HG02852 (cell line): ENCODE results near the gene KDSR.
A peak's percentile ranks its signal among the peaks of the same experiment; 100 is the strongest.

Source experiments
- ATAC-seq: cut with Tn5 transposase; IDR thresholded peaks from one replicate; pipeline ENCODE4 v1.9.1; 2021; ENCODE audit warnings: mild to moderate bottlenecking, moderate library complexity; ENCODE audit not compliant: unreplicated experiment

Gene KDSR, protein sequence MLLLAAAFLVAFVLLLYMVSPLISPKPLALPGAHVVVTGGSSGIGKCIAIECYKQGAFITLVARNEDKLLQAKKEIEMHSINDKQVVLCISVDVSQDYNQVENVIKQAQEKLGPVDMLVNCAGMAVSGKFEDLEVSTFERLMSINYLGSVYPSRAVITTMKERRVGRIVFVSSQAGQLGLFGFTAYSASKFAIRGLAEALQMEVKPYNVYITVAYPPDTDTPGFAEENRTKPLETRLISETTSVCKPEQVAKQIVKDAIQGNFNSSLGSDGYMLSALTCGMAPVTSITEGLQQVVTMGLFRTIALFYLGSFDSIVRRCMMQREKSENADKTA

GRCh38 chr18:63367053-63367953 is at the start of gene KDSR:
Gene KDSR (minus strand): TSS chr18:63367206. CDS start chr18:63367118, 88 bp downstream.
- ATAC-seq, result peak; percentile 84

- no peak for ATAC-seq
These were observed 45.9 kb upstream of the KDSR start for GRCh38 chr18:63412953-63413352.

DNA sequence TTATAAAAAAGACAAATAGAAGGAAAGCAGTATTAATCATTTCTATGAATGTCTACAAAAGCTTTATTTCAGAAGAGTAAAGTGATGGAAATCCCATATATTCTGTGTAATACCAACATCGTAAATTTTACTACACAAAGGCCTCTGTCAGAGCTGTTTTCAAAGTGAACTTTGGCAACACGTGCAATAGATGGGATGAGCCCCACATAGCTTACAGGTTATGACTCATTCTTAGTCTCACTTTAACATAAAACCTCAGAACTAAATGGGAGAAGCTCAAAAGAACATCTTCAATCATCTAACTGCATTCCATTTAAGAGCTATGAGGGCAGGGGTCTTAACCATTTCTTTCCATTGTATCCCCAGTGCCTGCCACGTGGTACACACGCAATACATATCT is 43.8 kb upstream of the KDSR start:
- no peak for ATAC-seq

DNA sequence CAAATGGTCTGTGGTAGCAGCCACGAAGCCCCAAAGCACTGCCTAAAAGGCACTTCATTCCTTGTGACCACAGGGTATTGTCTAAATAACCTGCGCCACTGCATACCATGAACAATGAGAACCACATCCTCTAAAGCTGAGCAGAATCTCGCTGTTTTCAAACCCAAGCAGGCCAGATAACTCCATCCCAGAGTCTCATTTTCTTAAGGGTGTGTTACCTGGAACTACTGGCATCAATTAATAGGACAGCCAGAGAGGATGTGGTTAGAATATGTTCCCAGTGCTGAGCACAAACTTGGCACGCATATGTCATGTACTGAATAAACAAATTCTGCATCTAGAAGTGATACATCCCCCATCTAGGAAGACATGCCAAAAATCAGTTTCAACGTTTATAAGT is 42.3 kb upstream of the KDSR start:
- ATAC-seq, result no peak

- ATAC-seq, result no peak
These were observed 40.7 kb upstream of the KDSR start for GRCh38 chr18:63407734-63408133.

- no peak for ATAC-seq
These were observed 39.0 kb upstream of the KDSR start for GRCh38 chr18:63405986-63406385.

DNA sequence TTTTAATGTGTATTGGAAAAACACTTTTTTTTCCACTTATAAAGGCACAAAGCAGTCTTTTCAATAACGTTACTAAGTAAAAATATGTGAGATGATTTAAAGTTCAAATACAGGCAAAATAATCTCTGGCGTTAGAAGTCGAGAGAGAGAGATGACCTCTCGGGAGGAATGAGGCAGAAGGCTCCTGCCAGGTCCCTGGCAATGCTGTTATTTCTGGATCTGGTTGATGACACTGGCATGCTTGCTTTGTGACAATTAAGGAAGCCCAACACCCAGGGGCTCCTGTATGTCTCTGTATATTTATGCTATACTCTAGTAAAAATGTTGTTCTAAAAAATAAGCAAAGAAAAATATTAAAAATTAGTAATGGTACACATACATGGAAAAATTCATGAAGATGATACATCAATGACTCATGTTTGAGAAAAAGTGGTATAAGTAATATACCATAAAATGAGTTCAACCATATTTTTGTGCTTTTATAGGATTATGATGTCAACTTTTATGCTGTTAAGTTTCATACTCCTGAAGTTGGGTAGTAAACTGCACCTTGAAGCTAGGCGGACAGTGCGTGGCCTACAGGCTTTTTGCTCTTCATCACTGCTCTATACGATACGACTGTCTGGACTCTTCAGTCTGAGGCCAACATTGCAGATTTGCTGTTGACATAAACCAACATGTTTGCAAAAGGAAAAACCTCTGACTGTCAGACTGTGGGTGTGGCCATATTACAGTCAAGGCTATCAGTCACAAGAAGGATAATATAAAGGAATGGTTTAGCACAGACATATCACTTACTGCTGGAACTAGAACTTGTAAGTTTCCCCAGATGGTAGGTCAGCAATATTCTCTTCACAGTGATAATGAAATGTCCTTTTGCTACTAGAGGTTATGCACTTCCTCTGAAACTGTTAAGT is 35.5 kb upstream of the KDSR start:
- no peak for ATAC-seq

DNA sequence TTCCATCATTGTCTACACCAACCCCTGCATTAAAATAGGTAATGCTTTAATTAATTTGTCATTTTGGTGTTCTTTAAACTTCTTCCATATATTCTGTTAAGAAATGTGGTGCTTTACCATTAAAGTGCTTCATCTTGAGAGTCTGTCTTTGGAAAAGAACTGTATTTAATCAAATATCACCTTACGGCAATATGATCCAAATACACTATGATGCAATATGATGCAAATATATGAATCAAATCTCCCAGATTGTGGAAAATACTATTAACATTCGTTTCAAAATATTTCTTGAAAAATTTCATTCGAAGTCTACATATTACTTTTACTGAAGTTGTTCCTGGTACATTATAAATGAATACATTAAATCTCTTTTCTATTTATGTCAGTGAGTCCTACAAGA is 32.3 kb upstream of the KDSR start:
- no peak for ATAC-seq

DNA sequence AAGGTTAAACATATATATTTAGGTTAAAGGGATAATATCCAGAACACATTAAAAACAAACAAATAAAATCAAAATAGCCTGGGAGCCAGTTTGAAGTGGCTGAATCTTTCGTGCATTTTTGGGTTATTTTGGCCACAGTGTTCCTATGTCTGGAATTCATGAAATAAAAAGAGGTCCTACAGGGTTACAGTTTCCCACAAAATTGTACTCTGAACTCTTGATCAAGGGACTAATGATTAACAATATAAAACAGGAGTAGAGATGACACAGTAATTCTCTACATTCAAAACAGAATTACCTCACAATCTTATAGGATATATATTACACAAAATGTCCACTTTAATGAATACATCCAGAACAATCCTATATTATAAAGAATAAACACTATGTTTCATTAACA is 30.3 kb upstream of the KDSR start:
- ATAC-seq, result no peak

DNA sequence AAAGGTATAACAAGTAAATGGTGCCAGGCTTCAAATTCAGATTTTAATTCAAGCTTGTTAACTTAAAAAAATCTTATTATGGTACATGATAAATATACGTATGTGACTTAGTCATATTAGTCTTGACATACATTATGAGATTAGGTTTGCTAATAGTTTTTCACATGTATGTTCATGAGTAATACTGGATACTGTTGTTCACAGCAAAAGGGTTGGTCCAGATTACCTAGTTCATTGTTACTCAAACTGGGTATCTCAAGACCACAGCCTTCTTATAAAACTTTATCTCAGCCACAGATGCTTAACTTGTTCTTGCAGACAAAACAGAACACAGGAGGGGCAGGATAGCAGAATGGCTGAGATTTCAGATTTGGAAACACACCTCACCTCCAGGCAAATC is 28.5 kb upstream of the KDSR start:
- no peak for ATAC-seq

GRCh38 chr18:63394954-63395353 is 27.9 kb upstream of the KDSR start:
- no peak for ATAC-seq

GRCh38 chr18:63387861-63388260 is 20.9 kb upstream of the KDSR start:
- ATAC-seq, result no peak

- ATAC-seq, result no peak
These were observed 15.8 kb upstream of the KDSR start for GRCh38 chr18:63382843-63383242.

- ATAC-seq, result no peak
These were observed 12.6 kb upstream of the KDSR start for GRCh38 chr18:63379639-63379962.

DNA sequence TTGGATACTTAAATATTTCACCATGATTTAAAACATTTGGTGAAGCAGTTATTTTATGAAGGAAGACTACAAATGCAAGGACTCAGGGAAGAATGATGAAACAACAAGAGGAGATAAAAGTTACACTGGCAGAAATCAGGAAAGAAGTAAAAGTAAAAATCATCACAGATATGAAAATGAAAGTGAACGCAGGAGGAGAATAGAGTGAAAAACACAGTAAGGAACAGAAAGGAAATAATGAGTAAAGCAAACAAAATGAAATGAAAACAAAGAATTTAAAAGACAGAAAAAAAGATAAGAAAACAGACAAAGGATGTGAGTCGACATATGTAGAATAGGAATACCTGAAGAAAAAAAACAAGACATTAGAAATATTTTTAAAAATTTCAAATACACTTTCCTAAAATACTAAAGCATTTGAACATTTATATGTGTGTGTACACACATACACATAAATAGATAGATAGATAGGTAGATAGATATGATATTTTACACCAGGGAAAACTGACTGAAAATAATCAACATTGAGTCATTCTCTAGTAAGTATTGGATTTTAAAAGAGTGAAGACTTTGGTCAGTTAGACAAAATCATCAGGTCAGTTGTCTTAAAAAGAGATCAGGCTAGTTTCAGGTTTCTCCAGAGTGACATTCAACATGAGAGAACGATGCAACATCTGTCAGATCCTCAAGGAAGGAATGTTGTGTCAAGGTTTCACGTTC is 12.1 kb upstream of the KDSR start:
- peak; percentile 48 for ATAC-seq

DNA sequence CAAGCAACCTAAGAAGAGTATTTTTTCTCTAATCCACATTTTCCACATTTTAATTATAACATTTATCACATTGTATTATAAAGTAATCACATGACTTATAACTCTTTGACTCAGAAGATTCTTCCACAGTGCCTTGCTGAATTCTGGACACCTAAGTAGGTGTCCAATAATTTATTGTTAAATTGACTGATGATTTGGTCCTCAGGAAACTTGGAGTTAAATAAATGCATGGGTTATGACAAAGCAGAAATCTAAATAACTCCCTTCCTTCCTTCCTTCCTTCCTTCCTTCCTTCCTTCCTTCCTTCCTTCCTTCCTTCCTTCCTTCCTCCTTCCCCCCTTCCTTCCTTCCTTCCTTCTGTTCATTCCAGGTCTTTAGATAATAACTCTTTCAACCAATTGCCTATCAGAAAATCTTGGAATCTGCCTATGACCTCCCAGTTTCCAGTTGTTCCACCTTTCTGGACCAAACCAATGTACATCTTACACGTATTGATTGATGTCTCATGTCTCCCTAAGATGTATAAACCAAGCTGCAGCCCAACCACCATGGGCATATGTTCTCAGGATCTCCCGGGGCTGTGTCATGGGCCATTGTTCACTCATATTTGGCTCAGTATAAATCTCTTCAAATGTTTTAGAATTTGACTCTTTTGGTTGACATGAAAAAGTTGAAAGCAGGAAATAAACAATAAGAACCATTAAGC is 10.4 kb upstream of the KDSR start:
- ATAC-seq, result no peak

DNA sequence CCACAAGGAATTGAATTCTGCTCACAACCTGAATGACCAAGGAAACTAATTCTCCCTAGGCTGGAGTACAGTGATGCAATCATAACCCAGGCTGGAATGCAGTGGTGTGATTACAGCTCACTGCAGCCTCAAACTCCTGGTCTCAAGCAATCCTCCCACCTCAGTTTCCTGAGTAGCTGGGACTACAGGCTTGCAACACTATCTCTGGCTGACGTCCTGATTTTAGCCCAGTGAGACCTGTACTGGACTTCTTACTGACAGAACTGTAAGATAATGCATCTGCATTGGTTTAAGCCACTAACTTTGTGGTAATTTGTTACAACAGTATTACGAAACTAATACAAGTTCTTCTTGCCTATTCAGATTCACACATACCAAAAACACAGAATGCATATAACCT is 9.5 kb upstream of the KDSR start:
- ATAC-seq, result no peak

DNA sequence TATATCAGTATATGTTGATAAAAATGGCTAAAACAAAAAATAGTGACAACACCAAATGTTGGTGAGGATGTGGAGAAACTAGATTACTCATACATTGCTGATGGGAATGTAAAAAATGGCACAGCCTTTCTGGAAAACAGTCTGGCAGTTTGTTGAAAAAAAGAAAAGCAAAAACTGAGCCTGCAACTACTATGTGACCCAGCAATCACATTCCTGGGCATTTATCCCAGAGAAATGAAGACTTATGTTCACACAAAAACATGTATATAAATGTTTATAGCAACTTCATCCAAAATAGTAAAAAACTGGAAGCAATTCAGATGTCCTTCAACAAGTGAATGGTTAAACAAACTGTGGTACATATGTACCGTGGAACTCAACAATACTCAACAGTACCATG is 7.5 kb upstream of the KDSR start:
- ATAC-seq, result no peak

- no peak for ATAC-seq
These were observed 6.2 kb upstream of the KDSR start for GRCh38 chr18:63373161-63373560.

DNA sequence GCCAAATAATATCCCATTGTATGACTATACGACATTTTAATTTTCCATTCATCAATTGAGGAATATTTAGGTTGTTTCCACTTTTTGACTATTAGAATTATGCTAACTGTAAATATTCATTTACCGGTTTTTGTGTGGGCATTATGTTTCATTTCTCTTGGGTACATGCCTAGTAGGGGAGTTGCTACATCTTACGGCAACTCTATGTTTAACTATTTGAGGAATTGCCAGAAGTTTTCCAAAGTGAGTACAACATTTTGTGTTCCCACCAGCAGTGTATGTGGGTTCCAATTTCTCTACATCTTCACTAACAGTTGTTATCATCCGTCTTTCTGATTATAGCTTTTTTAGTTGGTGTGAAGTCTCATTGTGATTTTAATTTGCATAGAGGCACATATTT is 1.6 kb upstream of the KDSR start:
- ATAC-seq, result no peak
